ENCODE data around the gene LIF.

DNA sequence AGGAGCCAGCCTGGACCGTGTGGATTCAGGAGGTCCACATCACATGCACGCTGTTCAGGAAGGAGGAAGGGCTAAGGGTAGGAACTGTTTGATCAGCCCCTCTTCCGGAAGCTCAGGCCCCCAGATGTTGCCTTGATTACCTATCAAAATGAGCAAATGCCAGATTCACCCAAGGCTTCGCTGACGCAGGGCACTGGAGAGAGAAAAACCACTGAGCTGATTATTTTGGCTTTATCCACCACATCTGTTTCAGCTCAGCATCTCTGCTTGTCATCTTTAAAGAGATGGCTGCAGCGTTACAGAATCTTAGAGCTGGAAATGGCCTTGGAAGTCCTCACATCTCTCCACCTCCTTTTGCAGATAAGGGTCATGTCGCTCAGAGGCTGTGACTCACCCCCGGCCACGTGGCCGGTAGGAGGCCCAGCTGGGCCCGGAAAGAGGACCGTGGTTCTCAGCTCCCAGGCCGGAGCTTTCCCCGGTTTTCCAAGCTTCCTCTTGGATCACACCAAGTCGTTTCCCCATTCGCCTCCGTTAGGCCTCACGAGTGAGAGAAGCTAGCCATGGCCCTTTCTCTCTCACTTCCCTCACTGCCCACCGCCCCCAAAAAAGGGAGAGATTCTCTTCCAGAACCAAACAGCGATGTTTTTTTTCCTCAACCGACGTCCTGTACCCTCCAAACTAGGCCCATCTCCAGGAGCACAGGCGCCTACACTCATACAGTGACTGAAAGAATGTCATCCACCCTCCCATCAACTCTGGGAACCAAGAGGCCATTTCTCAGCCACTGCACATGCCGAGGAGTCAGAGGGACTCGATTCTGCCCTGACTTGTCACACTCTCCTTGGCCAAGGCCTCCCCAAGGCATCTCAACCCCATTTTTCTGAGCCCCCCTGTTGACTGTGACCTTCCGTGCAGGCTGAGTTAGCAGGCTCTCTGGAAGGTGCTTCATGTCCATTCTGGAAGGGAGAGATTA lies 37.6 kb downstream of the LIF start:
- TF ChIP-seq, protein P1, sequence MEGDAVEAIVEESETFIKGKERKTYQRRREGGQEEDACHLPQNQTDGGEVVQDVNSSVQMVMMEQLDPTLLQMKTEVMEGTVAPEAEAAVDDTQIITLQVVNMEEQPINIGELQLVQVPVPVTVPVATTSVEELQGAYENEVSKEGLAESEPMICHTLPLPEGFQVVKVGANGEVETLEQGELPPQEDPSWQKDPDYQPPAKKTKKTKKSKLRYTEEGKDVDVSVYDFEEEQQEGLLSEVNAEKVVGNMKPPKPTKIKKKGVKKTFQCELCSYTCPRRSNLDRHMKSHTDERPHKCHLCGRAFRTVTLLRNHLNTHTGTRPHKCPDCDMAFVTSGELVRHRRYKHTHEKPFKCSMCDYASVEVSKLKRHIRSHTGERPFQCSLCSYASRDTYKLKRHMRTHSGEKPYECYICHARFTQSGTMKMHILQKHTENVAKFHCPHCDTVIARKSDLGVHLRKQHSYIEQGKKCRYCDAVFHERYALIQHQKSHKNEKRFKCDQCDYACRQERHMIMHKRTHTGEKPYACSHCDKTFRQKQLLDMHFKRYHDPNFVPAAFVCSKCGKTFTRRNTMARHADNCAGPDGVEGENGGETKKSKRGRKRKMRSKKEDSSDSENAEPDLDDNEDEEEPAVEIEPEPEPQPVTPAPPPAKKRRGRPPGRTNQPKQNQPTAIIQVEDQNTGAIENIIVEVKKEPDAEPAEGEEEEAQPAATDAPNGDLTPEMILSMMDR (IDR thresholded peaks at IDR 0.05; ENCODE audit: insufficient read depth, low read length, poor library complexity, severe bottlenecking), result no peak
- TF ChIP-seq EZH2phosphoT487 (conservative IDR thresholded peaks at IDR 0.05; ENCODE audit: low read length), result no peak
